Ascending aorta (tissue), 2 donors: ENCODE measurements around the gene RBM43. TPM values are rescaled to one million over a fixed set of nuclear protein-coding genes. Genes with fewer than 3 reads are reported as not detected.
"Not testable (repeated sequence)": the region's sequence is repeated elsewhere in the genome, so short reads cannot be mapped to it uniquely, and the experiment has no call there.

Experiments
- DNase-seq, 2 donors: peaks; one replicate each; pipeline ENCODE4 v3.0.0-alpha.2; 2019; ENCODE audit warnings: low spot score in 2 of 2
- H3K27ac ChIP-seq, 2 donors: fragments of 200-600 bp; sonication (generic); one replicate each; pipeline ENCODE4 v1.5.1; 2016 to 2017; ENCODE audit warnings: mild to moderate bottlenecking in 1 of 2
- H3K27me3 ChIP-seq: fragments of 200-600 bp; sonication (generic); one replicate; pipeline ENCODE4 v1.5.1; 2017
- H3K36me3 ChIP-seq, 2 donors: fragments of 200-600 bp; sonication (generic); one replicate each; pipeline ENCODE4 v1.5.1; 2016
- H3K4me1 ChIP-seq, 2 donors: fragments of 200-600 bp; sonication (generic); one replicate each; pipeline ENCODE4 v1.5.1; 2016 to 2017; ENCODE audit warnings: mild to moderate bottlenecking in 1 of 2
- H3K4me3 ChIP-seq, 2 donors: fragments of 200-600 bp; sonication (generic); one replicate each; pipeline ENCODE4 v1.5.1; 2016 to 2017; ENCODE audit warnings: mild to moderate bottlenecking in 1 of 2
- H3K9me3 ChIP-seq, 2 donors: fragments of 200-600 bp; sonication (generic); one replicate each; pipeline ENCODE4 v1.5.1; 2016
- intact Hi-C: fragments of 100-400 bp; cut with DNase I; formaldehyde crosslinking; loops from one replicate; pipeline ENCODE4 v1.15.1; 2023
- total RNA-seq: library from RNA; depleted of rRNA; stranded (reverse); fragments of >200 nt; gene quantifications from one replicate; pipeline ENCODE4 v1.1.0, GENCODE V29; 2016
- TF ChIP-seq, protein P1 (sequence below), 3 experiments: fragments of 200-600 bp in 2 of 3; fragments of 450-650 bp in 1 of 3; sonication (generic) in 2 of 3; IDR thresholded peaks; one replicate each; pipeline ENCODE4 v1.5.1; 2016 to 2019; ENCODE audit warnings: antibody characterized with exemption in 3 of 3, mild to moderate bottlenecking in 1 of 3, moderate library complexity in 1 of 3

The RBM43 gene
- 0.96 TPM for total RNA-seq

DNA sequence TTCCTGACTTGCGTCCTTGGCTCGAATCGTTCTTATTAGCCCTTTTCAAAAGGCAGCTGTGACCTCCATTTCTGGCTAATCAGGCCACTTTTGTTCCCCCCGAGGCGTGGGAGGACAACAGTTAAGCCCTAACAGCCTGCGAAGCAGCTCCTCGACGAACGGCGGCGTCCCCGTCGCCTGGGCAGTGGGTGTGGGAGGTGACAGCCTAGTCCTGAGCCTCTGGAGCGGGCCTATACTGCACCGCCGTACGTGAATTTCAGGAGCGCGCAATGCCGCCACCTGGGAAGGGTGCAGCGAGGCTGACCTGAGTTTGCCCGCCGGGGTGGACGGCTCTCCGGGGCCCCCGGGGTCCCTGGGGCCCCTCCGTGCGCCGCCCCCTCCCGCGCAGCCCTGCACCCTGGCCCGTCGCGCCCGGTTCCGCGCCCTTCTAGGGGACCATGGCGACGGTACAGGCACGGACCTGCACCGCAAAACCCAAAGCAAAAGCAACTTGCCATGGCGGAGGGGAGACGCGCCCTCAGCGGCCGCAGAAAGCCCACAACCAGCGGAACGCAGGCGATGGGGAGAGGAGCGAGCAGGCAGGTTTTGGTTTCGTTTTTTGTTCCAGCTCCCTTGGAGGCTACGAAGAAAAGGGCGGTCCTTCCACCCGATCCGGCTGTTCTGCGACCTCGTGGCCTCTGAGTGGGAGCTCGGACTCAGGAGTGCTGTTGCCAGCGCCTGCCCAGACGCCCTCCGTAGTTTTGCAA lies at the start of gene RBM43:
Gene RBM43 (minus strand): TSS at position 633 of the 746 bp plus-strand sequence. CDS start 136 bp downstream, at position 497.
- Histone ChIP-seq H3K36me3 (no peaks in the 10 kb centered on the region), H3K4me1 (peaks cover 0 to 13% of the 10 kb centered on the region in 2 donors), H3K4me3 (peak within 1 kb of the TSS; percentile 75 to 84), H3K27ac (peak within 1 kb of the TSS; percentile 87 to 96), H3K9me3 (no peaks in the 10 kb centered on the region), H3K27me3 (no peaks in the 10 kb centered on the region)
- peak; percentile 53 to 93 for DNase-seq
- intact Hi-C loops: loop anchor here (1.0 to 10.0 kb wide), 5 partner anchors 28 to 1927 kb away; partner anchors contain the start of genes LYPD6, MMADHC and NMI
- TF ChIP-seq, protein P1, sequence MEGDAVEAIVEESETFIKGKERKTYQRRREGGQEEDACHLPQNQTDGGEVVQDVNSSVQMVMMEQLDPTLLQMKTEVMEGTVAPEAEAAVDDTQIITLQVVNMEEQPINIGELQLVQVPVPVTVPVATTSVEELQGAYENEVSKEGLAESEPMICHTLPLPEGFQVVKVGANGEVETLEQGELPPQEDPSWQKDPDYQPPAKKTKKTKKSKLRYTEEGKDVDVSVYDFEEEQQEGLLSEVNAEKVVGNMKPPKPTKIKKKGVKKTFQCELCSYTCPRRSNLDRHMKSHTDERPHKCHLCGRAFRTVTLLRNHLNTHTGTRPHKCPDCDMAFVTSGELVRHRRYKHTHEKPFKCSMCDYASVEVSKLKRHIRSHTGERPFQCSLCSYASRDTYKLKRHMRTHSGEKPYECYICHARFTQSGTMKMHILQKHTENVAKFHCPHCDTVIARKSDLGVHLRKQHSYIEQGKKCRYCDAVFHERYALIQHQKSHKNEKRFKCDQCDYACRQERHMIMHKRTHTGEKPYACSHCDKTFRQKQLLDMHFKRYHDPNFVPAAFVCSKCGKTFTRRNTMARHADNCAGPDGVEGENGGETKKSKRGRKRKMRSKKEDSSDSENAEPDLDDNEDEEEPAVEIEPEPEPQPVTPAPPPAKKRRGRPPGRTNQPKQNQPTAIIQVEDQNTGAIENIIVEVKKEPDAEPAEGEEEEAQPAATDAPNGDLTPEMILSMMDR (IDR thresholded peaks at IDR 0.05): peak in 1 of 3 experiments; percentile 7

DNA sequence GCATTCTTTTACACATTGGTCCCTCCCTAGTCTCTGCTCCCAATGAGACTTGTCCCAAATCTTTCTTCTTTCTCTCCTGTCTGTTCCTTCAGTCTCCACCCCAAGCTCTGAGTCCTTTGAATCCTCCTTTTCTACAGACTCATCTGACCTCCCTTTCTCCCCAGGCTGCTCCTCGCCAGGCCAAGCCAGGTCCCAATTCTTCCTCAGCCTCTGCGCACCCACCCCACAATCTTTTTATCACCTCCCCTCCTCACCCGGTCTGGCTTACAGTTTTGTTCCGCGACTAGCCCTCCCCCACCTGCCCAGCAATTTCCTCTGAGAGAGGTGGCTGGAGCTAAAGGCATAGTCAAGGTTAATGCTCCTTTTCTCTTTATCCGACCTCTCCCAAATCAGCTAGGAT lies 48.6 kb upstream of the RBM43 start:
- H3K9me3 ChIP-seq, H3K27ac ChIP-seq, H3K36me3 ChIP-seq, H3K4me1 ChIP-seq, H3K27me3 ChIP-seq, H3K4me3 ChIP-seq, DNase-seq, intact Hi-C loops: not testable (repeated sequence)

DNA sequence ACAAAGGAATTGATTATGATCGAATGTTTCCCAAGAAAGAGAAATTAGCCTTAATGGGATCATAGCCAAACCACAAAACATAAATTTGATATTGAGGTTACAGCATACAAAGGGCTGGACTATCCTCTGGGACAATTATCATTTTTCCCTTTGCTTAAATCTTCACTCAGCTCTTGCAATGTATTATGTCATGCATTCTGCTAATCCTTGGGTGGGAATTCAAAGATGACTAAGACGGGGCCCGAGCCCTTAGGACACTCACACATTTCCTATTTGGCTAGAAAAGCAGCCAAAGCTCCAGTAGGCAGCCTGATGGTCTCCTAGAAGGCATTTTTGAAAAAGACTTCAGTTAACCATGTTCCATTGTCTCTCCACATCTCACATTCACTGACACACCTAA lies 45.0 kb upstream of the RBM43 start:
- intact Hi-C loops: no loop called here
- no peaks in the 10 kb centered on the region for H3K36me3 ChIP-seq
- TF ChIP-seq, protein P1 (IDR thresholded peaks at IDR 0.05): no peak

DNA sequence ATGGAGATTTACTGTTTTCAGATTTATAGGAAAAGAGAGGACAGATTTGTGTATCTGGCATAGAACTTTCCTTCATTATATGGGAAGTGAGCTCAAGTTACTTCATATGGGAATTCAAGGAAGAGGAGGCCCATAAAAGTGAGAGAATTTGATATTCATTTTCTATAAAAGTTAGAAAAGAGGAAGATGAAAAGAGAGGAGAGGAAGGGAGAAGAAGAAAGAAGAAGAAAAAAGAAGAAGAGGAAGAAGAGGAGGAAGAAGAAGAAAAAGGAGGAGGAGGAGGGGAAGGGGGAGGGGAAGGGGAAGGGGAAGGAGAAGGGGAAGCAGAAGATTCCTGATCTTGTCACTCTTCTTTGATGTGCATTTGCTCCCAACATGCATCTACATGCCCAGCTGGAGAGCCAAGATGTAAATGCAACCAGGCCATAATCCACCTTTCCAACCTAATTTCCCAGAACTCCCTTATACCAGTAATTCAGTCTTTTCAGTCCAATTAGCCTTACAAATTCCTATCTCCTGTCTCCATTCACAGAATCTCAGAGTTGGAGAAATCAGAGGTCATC lies 43.5 kb upstream of the RBM43 start:
- Histone ChIP-seq H3K36me3 (no peaks in the 10 kb centered on the region), H3K27ac (no peak overlapping the region), H3K27me3 (no peaks in the 10 kb centered on the region), H3K4me1 (no peaks in the 10 kb centered on the region), H3K4me3 (no peak overlapping the region), H3K9me3 (no peaks in the 10 kb centered on the region)
- TF ChIP-seq, protein P1 (IDR thresholded peaks at IDR 0.05): no peak
- intact Hi-C loops: no loop called here
- DNase-seq: no peak

More for the DNA sequence above, 45.0 kb upstream of the RBM43 start:
- Histone ChIP-seq H3K4me3 (no peak overlapping the region), H3K27ac (no peak overlapping the region), H3K4me1 (no peaks in the 10 kb centered on the region), H3K27me3 (no peaks in the 10 kb centered on the region), H3K9me3 (no peaks in the 10 kb centered on the region)
- DNase-seq: no peak

DNA sequence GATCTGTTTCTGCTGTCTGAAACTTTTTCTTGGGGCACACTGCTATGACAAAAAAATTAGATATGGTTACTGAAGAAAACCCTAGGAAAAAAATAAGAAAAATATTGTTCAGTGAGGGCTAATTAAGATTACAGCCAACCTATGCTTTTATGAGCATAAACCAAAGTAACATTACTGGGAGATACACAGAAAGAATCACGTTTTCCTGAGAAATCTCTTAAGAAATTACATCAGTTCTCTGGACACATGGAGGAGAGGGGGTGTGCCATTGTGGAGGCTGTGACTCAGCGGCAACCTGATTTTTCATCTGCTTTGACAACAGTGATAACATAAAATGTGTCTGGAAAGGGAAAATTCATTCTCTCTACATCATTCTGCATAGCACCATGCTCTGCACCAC lies 41.2 kb upstream of the RBM43 start:
- TF ChIP-seq, protein P1 (IDR thresholded peaks at IDR 0.05): no peak
- no peaks in the 10 kb centered on the region for H3K36me3 ChIP-seq

DNA sequence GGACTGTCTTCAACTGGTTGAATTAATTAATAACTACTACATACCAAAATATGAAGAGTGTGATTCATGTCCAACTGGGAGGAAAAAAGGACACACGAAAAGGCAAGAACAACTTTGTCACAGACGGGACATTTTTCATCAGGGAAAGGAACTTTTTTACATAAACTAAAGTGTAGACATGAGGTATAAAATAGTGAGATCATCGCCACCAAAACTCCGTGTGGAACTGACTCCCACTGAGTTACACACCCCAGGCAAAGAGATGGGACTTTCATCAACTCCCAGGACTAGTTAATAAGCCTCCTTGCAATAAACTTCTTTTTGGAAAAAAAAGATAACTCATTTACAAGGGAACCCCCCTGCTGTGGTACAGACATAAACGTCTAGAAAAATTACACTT lies 40.7 kb upstream of the RBM43 start:
- H3K4me3 ChIP-seq: no peak overlapping the region
- H3K27me3 ChIP-seq: no peaks in the 10 kb centered on the region
- no peaks in the 10 kb centered on the region for H3K36me3 ChIP-seq
- H3K27ac ChIP-seq: no peak overlapping the region
- intact Hi-C loops: no loop called here
- TF ChIP-seq, protein P1 (IDR thresholded peaks at IDR 0.05): no peak
- no peaks in the 10 kb centered on the region for H3K4me1 ChIP-seq
- no peak for DNase-seq
- H3K9me3 ChIP-seq: no peaks in the 10 kb centered on the region

More for the DNA sequence above, 41.2 kb upstream of the RBM43 start:
- Histone ChIP-seq H3K4me1 (no peaks in the 10 kb centered on the region), H3K27me3 (no peaks in the 10 kb centered on the region), H3K27ac (no peak overlapping the region), H3K9me3 (no peaks in the 10 kb centered on the region), H3K4me3 (no peak overlapping the region)
- no peak for DNase-seq
- intact Hi-C loops: no loop called here
